HepG2 (cell line): ENCODE results near the gene AGAP3. TPM values are rescaled to one million over a fixed set of nuclear protein-coding genes. Genes with fewer than 3 reads are reported as not detected.

Experiments used
- ATAC-seq: fragments of 200-7000 bp; cut with Tn5 transposase; 3 replicates; pipeline ENCODE4 v1.9.1; 2020; ENCODE audit warnings: mild to moderate bottlenecking, moderate library complexity
- BruUV-seq: library from RNA; stranded (reverse); fragments of 400-500 nt; replicated peaks from 2 replicates; lab custom pipeline; 2021; lab: Mats Ljungman, UMichigan
- CTCF ChIA-PET: fragments of 300-600 bp; formaldehyde crosslinking; extraction: SDS; loops from one replicate; lab custom pipeline; 2021; ENCODE audit warnings: low total read pairs, inconsistent platforms, low intra/inter-chr PET ratio; lab: Yijun Ruan, JAX
- POLR2A ChIA-PET: fragments of 350-600 bp; sonication (Branson Sonifier 250); formaldehyde crosslinking; loops from one replicate; lab custom pipeline; 2020; ENCODE audit warnings: antibody characterized with exemption, inconsistent platforms; lab: Yijun Ruan, JAX
- DNase-seq: peaks from one replicate; pipeline ENCODE4 v3.0.0-alpha.2; 2015; ENCODE audit warnings: low spot score
- FAIRE-seq: peaks from 3 replicates; lab custom pipeline; 2011; peaks lifted over from hg19 to GRCh38; lab: Jason Lieb, UNC
- H2AFZ ChIP-seq: one replicate; pipeline ENCODE4 v1.6.1; 2011; ENCODE audit warnings: low read length, inconsistent platforms
- H3K27ac ChIP-seq: fragments of 300-600 bp; 3 replicates; pipeline ENCODE4 v1.8.0; 2011; ENCODE audit warnings: mixed run types, mild to moderate bottlenecking, mixed read lengths, low read length, inconsistent platforms; ENCODE audit not compliant: insufficient read depth; ENCODE audit errors: extremely low read length
- H3K27me3 ChIP-seq, 2 experiments: fragments of 200-600 bp in 1 of 2; 2 replicates in 1 of 2; 3 replicates in 1 of 2; pipeline versions ENCODE4 v1.6.0 to v1.8.0; 2011; ENCODE audit warnings: low read length in 2 of 2, mild to moderate bottlenecking in 2 of 2, moderate library complexity in 2 of 2, inconsistent platforms in 1 of 2; ENCODE audit not compliant: insufficient read depth in 2 of 2, control insufficient read depth in 1 of 2
- H3K36me3 ChIP-seq, 2 experiments: fragments of 200-600 bp in 1 of 2; replicated peaks in 1 of 2; 2 replicates in 1 of 2; 3 replicates in 1 of 2; pipeline versions ENCODE4 v1.5.1 to v1.8.0; 2011; ENCODE audit warnings: low read length in 2 of 2, inconsistent platforms in 1 of 2; ENCODE audit not compliant: insufficient read depth in 2 of 2, control insufficient read depth in 1 of 2
- H3K4me1 ChIP-seq: 2 replicates; pipeline ENCODE4 v1.5.1; 2012; ENCODE audit warnings: low read length, inconsistent platforms; ENCODE audit not compliant: insufficient read depth
- H3K4me2 ChIP-seq: 2 replicates; pipeline ENCODE4 v1.6.0; 2011; ENCODE audit warnings: low read depth, low read length, inconsistent platforms
- H3K4me3 ChIP-seq, 3 experiments: fragments of 200-600 bp in 1 of 3; sonication (generic), shearing (Covaris generic) in 1 of 3; replicated peaks in 1 of 3; 2 replicates each; pipeline ENCODE4 v1.5.1; 2011 to 2016; ENCODE audit warnings: low read length in 3 of 3, inconsistent platforms in 2 of 3, low read depth in 2 of 3, mild to moderate bottlenecking in 2 of 3, control low read depth in 1 of 3, mixed read lengths in 1 of 3; ENCODE audit not compliant: insufficient read depth in 1 of 3
- H3K79me2 ChIP-seq: one replicate; pipeline ENCODE4 v1.6.1; 2011; ENCODE audit warnings: low read length, inconsistent platforms; ENCODE audit not compliant: insufficient read depth
- H3K9ac ChIP-seq: 2 replicates; pipeline ENCODE4 v1.6.0; 2011; ENCODE audit warnings: mild to moderate bottlenecking, low read depth, low read length, inconsistent platforms; ENCODE audit not compliant: insufficient read depth
- H3K9me3 ChIP-seq: 2 replicates; pipeline ENCODE4 v1.5.1; 2012; ENCODE audit warnings: mild to moderate bottlenecking, low read length
- H4K20me1 ChIP-seq: 2 replicates; pipeline ENCODE4 v1.6.0; 2011; ENCODE audit warnings: inconsistent platforms, mild to moderate bottlenecking, low read length, moderate library complexity; ENCODE audit not compliant: insufficient read depth
- CBX1 ChIP-seq: IDR thresholded peaks from one replicate; pipeline ENCODE4 v1.6.1; 2016; ENCODE audit warnings: antibody characterized with exemption, low read depth
- FIP1L1 ChIP-seq: fragments of 200-400 bp; formaldehyde crosslinking; IDR thresholded peaks from 2 replicates; pipeline ENCODE4 v1.6.1; 2018; ENCODE audit warnings: low read depth, mild to moderate bottlenecking, low read length, moderate library complexity, borderline replicate concordance; ENCODE audit not compliant: insufficient read depth
- GFI1 ChIP-seq: sonication (generic); formaldehyde crosslinking; IDR thresholded peaks from 2 replicates; pipeline ENCODE4 v1.5.0; 2020; ENCODE audit warnings: missing genetic modification reagents, mild to moderate bottlenecking, borderline replicate concordance
- KDM3A ChIP-seq: IDR thresholded peaks from 2 replicates; pipeline ENCODE4 v1.6.1; 2018; ENCODE audit warnings: low read depth, missing compliant biosample characterization
- MXD4 ChIP-seq: IDR thresholded peaks from 2 replicates; pipeline ENCODE4 v1.6.1; 2016; ENCODE audit warnings: mild to moderate bottlenecking, missing biosample characterization, missing genetic modification reagents
- NFIC ChIP-seq: IDR thresholded peaks from 2 replicates; pipeline ENCODE4 v1.6.1; 2012; ENCODE audit warnings: mild to moderate bottlenecking, low read length, inconsistent platforms
- NFKB2 ChIP-seq: sonication (generic); formaldehyde crosslinking; IDR thresholded peaks from 2 replicates; pipeline ENCODE4 v1.4.0; 2020; ENCODE audit warnings: missing genetic modification reagents, borderline replicate concordance
- PHF5A ChIP-seq: IDR thresholded peaks from one replicate; pipeline ENCODE4 v1.6.1; 2018; ENCODE audit warnings: low read depth, missing genetic modification reagents; ENCODE audit not compliant: unreplicated experiment
- RAD51 ChIP-seq: fragments of 450-650 bp; IDR thresholded peaks from 2 replicates; pipeline ENCODE4 v1.6.1; 2016; ENCODE audit warnings: borderline replicate concordance
- ZNF280D ChIP-seq: sonication (generic); formaldehyde crosslinking; IDR thresholded peaks from 2 replicates; pipeline ENCODE4 v1.5.1; 2020; ENCODE audit warnings: mild to moderate bottlenecking, missing genetic modification reagents
- ZNF3 ChIP-seq: IDR thresholded peaks from 2 replicates; pipeline ENCODE4 v1.7.0; 2017; ENCODE audit warnings: inconsistent platforms
- ZNF549 ChIP-seq: sonication (generic); formaldehyde crosslinking; IDR thresholded peaks from 2 replicates; pipeline ENCODE4 v1.5.0; 2020; ENCODE audit warnings: missing genetic modification reagents
- ZNF558 ChIP-seq: sonication (generic); formaldehyde crosslinking; IDR thresholded peaks from 2 replicates; pipeline ENCODE4 v1.9.0; 2022; ENCODE audit warnings: mild to moderate bottlenecking, missing genetic modification reagents, borderline replicate concordance
- ZNF577 ChIP-seq: sonication (generic); formaldehyde crosslinking; IDR thresholded peaks from 2 replicates; pipeline ENCODE4 v1.4.0; 2020; ENCODE audit warnings: mild to moderate bottlenecking, low read depth, missing genetic modification reagents, borderline replicate concordance
- ZNF670 ChIP-seq: sonication (generic); formaldehyde crosslinking; IDR thresholded peaks from 2 replicates; pipeline ENCODE4 v1.8.0; 2022; ENCODE audit warnings: mild to moderate bottlenecking, missing genetic modification reagents, borderline replicate concordance
- ZNF704 ChIP-seq: sonication (generic); formaldehyde crosslinking; IDR thresholded peaks from 2 replicates; pipeline ENCODE4 v1.8.1; 2023; ENCODE audit warnings: mild to moderate bottlenecking, inconsistent platforms, moderate library complexity, missing genetic modification reagents, borderline replicate concordance
- ZNF790 ChIP-seq: sonication (generic); formaldehyde crosslinking; IDR thresholded peaks from 2 replicates; pipeline ENCODE4 v1.8.0; 2022; ENCODE audit warnings: missing genetic modification reagents, mild to moderate bottlenecking, borderline replicate concordance
- ZSCAN31 ChIP-seq: sonication (generic); formaldehyde crosslinking; IDR thresholded peaks from 2 replicates; pipeline ENCODE4 v1.5.0; 2020; ENCODE audit warnings: low read depth, mild to moderate bottlenecking, missing genetic modification reagents
- WGBS: methylation state at CpG from one replicate; pipeline ENCODE4 v1.1.6; 2017; ENCODE audit warnings: low lambda C conversion rate; 5-methylcytosine and 5-hydroxymethylcytosine counted together
- in situ Hi-C: cut with HindIII; loops from 2 replicates; pipeline ENCODE4 v1.10.0; 2017; ENCODE audit warnings: low pct_unique_long_range_greater_than_20kb; ENCODE audit not compliant: extremely low pct_ligation_motif_present
- intact Hi-C: fragments of 100-400 bp; cut with micrococcal nuclease; formaldehyde crosslinking; loops from one replicate; pipeline ENCODE4 v1.10.0; 2022; ENCODE audit not compliant: unreplicated experiment
- polyA plus RNA-seq, 8 experiments: library from polyadenylated mRNA; depleted of rRNA in 3 of 8; stranded (reverse) in 7 of 8; unstranded in 1 of 8; fragments of >200 nt; fragmentation: Illumina TruSeq in 4 of 8; extraction: Trizol in 4 of 8; gene quantifications; 2 replicates each; pipeline versions ENCODE4 v1.2.1 to v1.2.3, GENCODE V29; 2011 to 2016; ENCODE audit warnings: low read depth in 4 of 8, missing spikeins in 1 of 8, mixed read lengths in 1 of 8; ENCODE audit not compliant: insufficient read depth in 1 of 8
- total RNA-seq, 5 experiments: library from RNA; depleted of rRNA; stranded (reverse); fragments of >200 nt; fragmentation: Illumina TruSeq; extraction: Trizol; gene quantifications; 2 replicates each; pipeline ENCODE4 v1.2.3, GENCODE V29; 2016; ENCODE audit warnings: low read depth in 1 of 5

Gene AGAP3
- total and polyA plus RNA-seq, 2 of the 13 experiments (the other 11 are each of a cell fraction or from before 2014, with no cell fraction given): 31.3 to 61.4 TPM

GRCh38 chr7:151101621-151102396, 15.5 kb downstream of the AGAP3 start:
- no TSS peak for BruUV-seq
- CTCF ChIA-PET: no interaction called here
- intact Hi-C loops: no loop called here
- Histone ChIP-seq H3K27ac (no peak overlapping the region), H3K36me3 (peaks cover 6 to 21% of the 10 kb centered on the region in 2 experiments; a peak in 3 of 5 replicates), H2AFZ (no peak overlapping the region), H3K9me3 (no peaks in the 10 kb centered on the region), H3K27me3 (no peaks in the 10 kb centered on the region), H4K20me1 (peaks cover 34% of the 10 kb centered on the region), H3K4me3 (no peak overlapping the region), H3K4me1 (no peaks in the 10 kb centered on the region), H3K4me2 (no peak overlapping the region), H3K9ac (no peak overlapping the region), H3K79me2 (peaks cover 63% of the 10 kb centered on the region)
- TF ChIP-seq ZNF549 (CRISPR knock-in tag) (no peak), ZNF280D (CRISPR knock-in tag) (no peak), PHF5A (CRISPR knock-in tag) (no peak), KDM3A (CRISPR knock-in tag) (no peak), RAD51 (no peak), ZNF704 (CRISPR knock-in tag) (no peak), ZSCAN31 (CRISPR knock-in tag) (no peak), ZNF790 (CRISPR knock-in tag) (no peak), FIP1L1 (no peak), CBX1 (no peak), ZNF558 (no peak), MXD4 (CRISPR knock-in tag) (no peak), NFKB2 (CRISPR knock-in tag) (no peak), ZNF577 (CRISPR knock-in tag) (no peak), NFIC (no peak), ZNF670 (CRISPR knock-in tag) (no peak), ZNF3 (CRISPR knock-in tag) (no peak), GFI1 (CRISPR knock-in tag) (no peak)
- 94% methylated on average over 21 of the region's 24 CpGs for WGBS
- ATAC-seq: no peak
- in situ Hi-C loops: no loop called here
- FAIRE-seq: no peak
- POLR2A ChIA-PET: no interaction called here
- DNase-seq: no peak
